Body of pancreas (tissue), 4 donors: ENCODE measurements around the gene ST3GAL3.

ENCODE experiments used
- CTCF ChIP-seq, 7 experiments: fragments of 450-650 bp in 4 of 7; fragments of 200-600 bp in 3 of 7; sonication (generic) in 3 of 7; IDR thresholded peaks; one replicate each; pipeline ENCODE4 v1.5.1; 2016 to 2019; ENCODE audit warnings: antibody characterized with exemption in 7 of 7
- POLR2A ChIP-seq, 3 donors: fragments of 450-650 bp; IDR thresholded peaks; one replicate each; pipeline ENCODE4 v1.6.1; 2016; ENCODE audit warnings: antibody characterized with exemption in 3 of 3, mild to moderate bottlenecking in 2 of 3

GRCh38 chr1:43844114-43844513 is 136.8 kb downstream of the ST3GAL3 start:
- TF ChIP-seq CTCF (IDR thresholded peaks at IDR 0.05) (no peak), POLR2A (IDR thresholded peaks at IDR 0.05) (no peak)
